B cell (primary cell): ENCODE results near the gene TMEM151A. TPM values are rescaled to one million over a fixed set of nuclear protein-coding genes. Genes with fewer than 3 reads are reported as not detected.

Experiments
- ATAC-seq: fragments of 200-7000 bp; cut with Tn5 transposase; one replicate; pipeline ENCODE4 v1.10.0; 2021; ENCODE audit warnings: low read depth, mild to moderate bottlenecking, moderate number of reproducible peaks, moderate library complexity
- CTCF ChIA-PET: fragments of 350-600 bp; sonication (Branson Sonifier 250); formaldehyde crosslinking; loops from one replicate; lab custom pipeline; 2021; ENCODE audit warnings: antibody characterized with exemption, inconsistent platforms; lab: Charles Lee
- POLR2A ChIA-PET: fragments of 350-600 bp; sonication (Branson Sonifier 250); formaldehyde crosslinking; loops from one replicate; lab custom pipeline; 2021; ENCODE audit warnings: antibody characterized with exemption; lab: Charles Lee
- DNase-seq: peaks from one replicate; pipeline ENCODE4 v3.0.0; 2013
- H2AFZ ChIP-seq: 2 replicates; pipeline ENCODE4 v1.6.1; 2012; ENCODE audit warnings: mild to moderate bottlenecking, low read depth, low read length; ENCODE audit not compliant: insufficient read depth, poor library complexity, severe bottlenecking
- H3K27ac ChIP-seq, 2 donors: 1 replicate in 1 of 2; 2 replicates in 1 of 2; pipeline ENCODE4 v1.5.1; 2012 to 2013; ENCODE audit warnings: low read length in 2 of 2, mild to moderate bottlenecking in 2 of 2, moderate library complexity in 1 of 2
- H3K27me3 ChIP-seq, 4 experiments: fragments of 200-600 bp in 1 of 4; sonication (generic) in 1 of 4; replicated peaks in 1 of 4; 1 replicate in 2 of 4; 2 replicates in 2 of 4; pipeline versions ENCODE4 v1.6.1 to v1.7.0; 2013 to 2016; ENCODE audit warnings: low read length in 3 of 4, mild to moderate bottlenecking in 2 of 4, mixed read lengths in 1 of 4, moderate library complexity in 1 of 4; ENCODE audit not compliant: insufficient read depth in 4 of 4, control insufficient read depth in 3 of 4; ENCODE audit errors: control extremely low read depth in 1 of 4
- H3K36me3 ChIP-seq, 2 experiments: replicated peaks in 1 of 2; 1 replicate in 1 of 2; 2 replicates in 1 of 2; pipeline versions ENCODE4 v1.6.1 to v1.7.1; 2013; ENCODE audit warnings: low read length in 1 of 2; ENCODE audit not compliant: insufficient read depth in 2 of 2, control insufficient read depth in 1 of 2; ENCODE audit errors: control extremely low read depth in 1 of 2, extremely low read depth in 1 of 2
- H3K4me1 ChIP-seq, 2 donors: fragments of 200-600 bp in 1 of 2; sonication (generic) in 1 of 2; 1 replicate in 1 of 2; 2 replicates in 1 of 2; pipeline versions ENCODE4 v1.5.1 to v1.6.1; 2013 to 2017; ENCODE audit warnings: low read length in 2 of 2; ENCODE audit not compliant: control insufficient read depth in 2 of 2, insufficient read depth in 2 of 2
- H3K4me2 ChIP-seq: replicated peaks from 2 replicates; pipeline ENCODE3; 2012; ENCODE audit warnings: mild to moderate bottlenecking, low read depth, low read length; ENCODE audit not compliant: poor library complexity, severe bottlenecking
- H3K4me3 ChIP-seq, 5 experiments: fragments of 200-600 bp in 1 of 5; sonication (generic) in 1 of 5; 1 replicate in 3 of 5; 2 replicates in 2 of 5; pipeline versions ENCODE4 v1.5.1 to v1.7.0; 2011 to 2016; ENCODE audit warnings: low read length in 4 of 5, mild to moderate bottlenecking in 4 of 5, low read depth in 2 of 5, control low read depth in 1 of 5, moderate library complexity in 1 of 5; ENCODE audit not compliant: insufficient read depth in 1 of 5; ENCODE audit errors: control extremely low read depth in 1 of 5, extremely low read depth in 1 of 5
- H3K79me2 ChIP-seq: fragments of 200-600 bp; sonication (generic); one replicate; pipeline ENCODE4 v1.6.0; 2016; ENCODE audit warnings: low read length; ENCODE audit not compliant: control insufficient read depth, insufficient read depth
- H3K9ac ChIP-seq: fragments of 200-600 bp; sonication (generic); 2 replicates; pipeline ENCODE4 v1.6.1; 2017; ENCODE audit warnings: mild to moderate bottlenecking, low read length, moderate library complexity
- H3K9me3 ChIP-seq, 3 donors: one replicate each; pipeline versions ENCODE4 v1.6.1 to v1.7.1; 2013; ENCODE audit warnings: low read length in 2 of 3; ENCODE audit not compliant: control insufficient read depth in 2 of 3, insufficient read depth in 1 of 3; ENCODE audit errors: control extremely low read depth in 1 of 3
- H4K20me1 ChIP-seq: 2 replicates; pipeline ENCODE4 v1.6.0; 2012; ENCODE audit warnings: mild to moderate bottlenecking, low read length; ENCODE audit not compliant: insufficient read depth, control insufficient read depth, poor library complexity, severe bottlenecking
- H3K27ac Mint-ChIP-seq: one replicate; pipeline ENCODE4 v1.8.0; 2021; ENCODE audit warnings: mixed read lengths
- H3K27me3 Mint-ChIP-seq: one replicate; pipeline ENCODE4 v1.8.0; 2021; ENCODE audit warnings: mixed read lengths
- H3K4me1 Mint-ChIP-seq: one replicate; pipeline ENCODE4 v1.8.0; 2021; ENCODE audit warnings: mixed read lengths
- H3K4me3 Mint-ChIP-seq: one replicate; pipeline ENCODE4 v1.8.0; 2021; ENCODE audit warnings: mixed read lengths
- H3K9me3 Mint-ChIP-seq: one replicate; pipeline ENCODE4 v1.8.0; 2022; ENCODE audit warnings: mixed read lengths; ENCODE audit not compliant: insufficient read depth
- CTCF ChIP-seq: fragments of 200-600 bp; IDR thresholded peaks from one replicate; pipeline ENCODE4 v1.8.0; 2022; ENCODE audit warnings: antibody characterized with exemption, mild to moderate bottlenecking
- EZH2 ChIP-seq: IDR thresholded peaks from 2 replicates; pipeline ENCODE4 v1.6.1; 2012; ENCODE audit warnings: borderline replicate concordance, low read depth, mild to moderate bottlenecking, moderate library complexity, low read length; ENCODE audit not compliant: insufficient read depth, poor library complexity, severe bottlenecking
- WGBS: methylation state at CpG from one replicate; pipeline ENCODE4 v1.1.5; 2013; ENCODE audit warnings: missing lambda C conversion rate; ENCODE audit not compliant: insufficient coverage; 5-methylcytosine and 5-hydroxymethylcytosine counted together
- intact Hi-C: fragments of 100-400 bp; cut with micrococcal nuclease; formaldehyde crosslinking; loops from one replicate; pipeline ENCODE4 v1.10.0; 2022
- polyA plus RNA-seq: library from polyadenylated mRNA; depleted of rRNA; stranded (reverse); fragments of >200 nt; gene quantifications from 2 replicates; pipeline ENCODE4 v1.2.3, GENCODE V29; 2012
- total RNA-seq, 2 donors: library from RNA; stranded (reverse); fragments of 120-200 nt in 1 of 2; gene quantifications; 1 replicate in 1 of 2; 2 replicates in 1 of 2; pipeline versions ENCODE4 v1.2.3 to v1.2.4, GENCODE V29; 2013 to 2022

TMEM151A gene
- total and polyA plus RNA-seq, 2 donors (not counting 1 experiment from before 2014, with no cell fraction given) = 0.17 to 1.1 TPM

- Histone ChIP-seq H2AFZ (no peak overlapping the region), H3K36me3 (peaks cover 0 to 32% of the 10 kb centered on the region in 2 experiments), H3K4me3 (no peak overlapping the region), H3K4me2 (no peak overlapping the region), H3K4me1 (no peaks in the 10 kb centered on the region), H4K20me1 (no peaks in the 10 kb centered on the region), H3K9ac (no peak overlapping the region), H3K27ac (peak overlapping the region in 1 of 2 donors; percentile 38), H3K79me2 (no peaks in the 10 kb centered on the region), H3K27me3 (no peaks in the 10 kb centered on the region), H3K9me3 (no peaks in the 10 kb centered on the region)
- Mint-ChIP-seq H3K4me3 (no peak overlapping the region), H3K9me3 (no peaks in the 10 kb centered on the region), H3K27me3 (no peaks in the 10 kb centered on the region), H3K4me1 (peaks cover 4% of the 10 kb centered on the region), H3K27ac (no peak overlapping the region)
- DNase-seq (no peak), ATAC-seq (no peak)
- ChIA-PET POLR2A (no interaction called here), CTCF (no interaction called here)
- intact Hi-C loops = no loop called here
- WGBS = 96% methylated on average over 3 of the region's 6 CpGs
- TF ChIP-seq CTCF = no peak
- TF ChIP-seq EZH2 = no peak
Observed at GRCh38 chr11:66248903-66249302, 42.8 kb upstream of the TMEM151A start.

- POLR2A ChIA-PET = no interaction called here
Observed at GRCh38 chr11:66251809-66252208, 39.9 kb upstream of the TMEM151A start.

More at GRCh38 chr11:66251809-66252208, 39.9 kb upstream of the TMEM151A start:
- intact Hi-C loops = no loop called here
- no peak overlapping the region for H3K27ac ChIP-seq
- H4K20me1 ChIP-seq = no peaks in the 10 kb centered on the region
- H2AFZ ChIP-seq = no peak overlapping the region
- 98% methylated on average over 6 of the region's 7 CpGs for WGBS
- H3K9ac ChIP-seq = no peak overlapping the region
- TF ChIP-seq CTCF (no peak), EZH2 (no peak)
- Mint-ChIP-seq H3K4me3 (no peak overlapping the region), H3K9me3 (no peaks in the 10 kb centered on the region), H3K27me3 (no peaks in the 10 kb centered on the region), H3K4me1 (peaks cover 9% of the 10 kb centered on the region), H3K27ac (no peak overlapping the region)
- H3K4me2 ChIP-seq = no peak overlapping the region
- peaks cover 5 to 6% of the 10 kb centered on the region in 2 donors for H3K4me1 ChIP-seq
- CTCF ChIA-PET = interaction anchor here (1.7 kb wide), 1 partner anchor 29 kb away, joined by 8 read pairs; no protein-coding TSS in a partner anchor
- H3K9me3 ChIP-seq = no peaks in the 10 kb centered on the region
- H3K36me3 ChIP-seq = peaks cover 0 to 21% of the 10 kb centered on the region in 2 experiments
- DNase-seq = no peak
- ATAC-seq = no peak
- H3K79me2 ChIP-seq = no peaks in the 10 kb centered on the region
- H3K4me3 ChIP-seq = no peak overlapping the region
- no peaks in the 10 kb centered on the region for H3K27me3 ChIP-seq
